Activated T-helper 9 cell treated with anti-CD3 and anti-CD28 coated beads, Interleukin-2, amount 50 U/mL, for 16 hours (primary cell): ENCODE measurements around the gene NFATC1.
"Not testable (repeated sequence)": the region's sequence is repeated elsewhere in the genome, so short reads cannot be mapped to it uniquely, and the experiment has no call there.

Source experiments
- DNase-seq: peaks from one replicate; pipeline ENCODE4 v3.0.0-alpha.2; 2020; ENCODE audit warnings: low read depth

NFATC1 gene

DNA sequence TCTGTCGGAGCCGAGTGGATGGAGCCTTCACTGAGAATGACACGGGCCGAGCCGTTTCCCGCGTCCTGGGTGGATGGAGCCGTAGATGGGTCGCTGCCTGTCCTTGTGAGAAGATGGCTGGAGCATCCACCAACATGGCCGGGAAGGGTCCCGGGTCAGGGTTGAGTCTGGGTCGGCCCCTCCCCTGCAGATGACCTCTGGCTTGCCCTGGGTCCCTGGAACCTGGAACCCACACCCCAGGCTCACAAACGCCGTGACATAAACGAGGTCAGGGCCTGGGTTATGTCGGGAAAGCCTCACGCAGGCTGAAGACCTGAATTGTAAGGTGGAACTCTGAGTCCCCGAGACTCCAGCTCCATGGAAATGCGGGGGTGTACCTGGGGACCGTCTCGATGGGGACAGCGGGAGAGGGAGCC, 94.9 kb downstream of the NFATC1 start:
- no peak for DNase-seq

DNA sequence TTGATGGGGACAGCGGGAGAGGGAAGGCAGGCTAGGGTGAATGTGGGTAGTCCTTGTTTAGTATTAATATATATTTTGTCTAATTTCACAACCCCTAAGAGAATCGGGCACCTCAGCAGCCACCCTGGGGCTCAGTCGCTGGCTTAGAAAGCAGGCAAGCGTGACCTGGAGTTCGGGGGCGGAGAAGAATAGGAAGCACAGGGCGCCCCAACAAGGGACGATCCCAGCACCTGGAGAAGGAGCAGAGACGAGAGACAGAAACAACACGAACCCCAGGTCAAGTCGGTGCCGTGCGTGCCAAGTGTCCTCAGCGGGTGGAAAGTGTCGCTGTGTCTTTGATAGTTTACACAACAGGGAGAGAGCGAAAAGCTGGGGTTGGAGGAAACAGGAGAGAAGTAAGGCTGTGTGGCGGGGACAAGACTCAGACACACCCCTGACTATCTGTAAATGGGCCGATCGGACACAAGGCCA, 95.4 kb downstream of the NFATC1 start:
- DNase-seq: no peak

- no peak for DNase-seq
These were observed 97.6 kb downstream of the NFATC1 start for GRCh38 chr18:79493211-79493800.

DNA sequence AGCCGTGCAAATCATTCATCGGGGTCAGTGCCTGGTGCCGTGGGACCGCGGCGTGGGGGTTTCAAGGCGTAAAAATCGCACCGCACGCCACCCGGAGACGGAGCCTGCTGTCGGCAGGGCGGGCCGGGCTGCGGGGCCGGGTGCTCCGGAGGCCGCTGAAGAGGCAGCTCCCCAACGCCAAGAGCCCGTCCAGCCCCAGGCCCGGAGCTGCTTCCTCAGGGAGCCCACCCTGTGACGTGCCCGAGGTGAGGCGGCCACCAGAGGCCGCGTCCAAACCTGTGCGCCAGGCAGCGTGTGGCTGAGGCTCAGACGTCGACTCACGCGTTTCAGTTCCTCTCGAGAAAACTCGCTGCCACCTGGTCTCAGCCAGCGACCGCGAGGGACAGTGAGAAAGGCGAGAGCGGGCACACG, 98.1 kb downstream of the NFATC1 start:
- no peak for DNase-seq

DNA sequence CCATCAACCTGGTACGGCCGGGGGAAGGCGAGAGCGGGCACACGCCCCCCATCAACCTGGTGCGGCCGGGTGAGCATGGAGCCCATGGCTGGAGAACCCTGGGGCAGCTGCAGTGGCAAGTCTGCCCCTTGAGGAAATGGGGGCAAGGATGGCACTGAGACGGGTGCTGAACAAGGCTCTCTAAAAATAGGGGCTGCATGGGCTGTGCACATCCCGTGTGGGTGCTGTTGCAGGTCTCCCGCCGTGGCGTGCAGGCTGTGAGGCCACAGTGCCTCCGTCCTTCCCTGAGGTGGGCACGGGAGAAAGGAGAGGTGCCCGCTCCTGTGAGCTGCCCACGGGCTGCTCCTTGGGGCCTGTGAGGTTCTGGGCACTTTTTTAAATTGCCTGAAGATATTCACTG, 99.2 kb downstream of the NFATC1 start:
- no peak for DNase-seq

- no peak for DNase-seq
These were observed 99.9 kb downstream of the NFATC1 start for GRCh38 chr18:79495591-79496071.

GRCh38 chr18:79496237-79496977, 100.7 kb downstream of the NFATC1 start:
- DNase-seq: no peak

- no peak for DNase-seq
These were observed 101.4 kb downstream of the NFATC1 start for GRCh38 chr18:79496978-79497637.

- no peak for DNase-seq
These were observed 101.9 kb downstream of the NFATC1 start for GRCh38 chr18:79497638-79498081.

DNA sequence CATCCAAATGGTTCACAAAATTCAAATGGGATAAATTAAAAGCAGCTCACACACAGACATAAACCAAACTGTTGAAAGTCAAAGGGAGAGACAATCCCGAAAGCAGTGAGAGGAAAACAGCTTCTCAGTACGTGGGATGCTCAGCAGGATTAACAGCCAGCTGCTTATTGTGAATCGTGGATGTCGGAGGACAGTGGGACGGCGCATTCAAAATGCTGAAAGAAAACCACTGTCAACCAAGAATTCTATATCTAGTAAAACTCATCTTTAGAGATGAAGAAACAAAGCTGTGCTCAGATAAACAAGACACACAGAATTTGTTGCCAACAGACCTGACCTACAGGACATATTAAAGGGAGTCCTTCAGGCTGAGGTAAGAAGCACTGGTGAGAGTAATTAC, 102.9 kb downstream of the NFATC1 start:
- DNase-seq: no peak

DNA sequence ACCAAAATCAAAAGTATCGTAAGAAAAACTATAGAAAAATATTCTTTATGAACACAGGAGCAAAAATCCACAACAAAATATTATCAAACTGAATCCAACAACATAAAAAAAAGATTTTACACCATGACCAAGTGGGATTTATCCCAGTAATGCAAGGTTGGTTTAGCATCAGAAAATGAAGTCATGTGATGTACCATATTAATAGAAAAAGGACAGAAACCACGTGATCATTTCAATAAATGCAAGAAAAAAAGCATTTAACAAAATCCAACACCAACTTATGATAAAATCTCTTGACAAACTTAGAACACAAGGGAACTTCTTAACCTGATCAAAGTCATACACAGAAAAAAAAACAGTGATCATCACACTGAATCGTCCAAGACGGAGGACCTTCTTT, 105.3 kb downstream of the NFATC1 start:
- no peak for DNase-seq

- DNase-seq: no peak
These were observed 107.1 kb downstream of the NFATC1 start for GRCh38 chr18:79502782-79503181.

- DNase-seq: no peak
These were observed 107.7 kb downstream of the NFATC1 start for GRCh38 chr18:79503406-79503805.

DNA sequence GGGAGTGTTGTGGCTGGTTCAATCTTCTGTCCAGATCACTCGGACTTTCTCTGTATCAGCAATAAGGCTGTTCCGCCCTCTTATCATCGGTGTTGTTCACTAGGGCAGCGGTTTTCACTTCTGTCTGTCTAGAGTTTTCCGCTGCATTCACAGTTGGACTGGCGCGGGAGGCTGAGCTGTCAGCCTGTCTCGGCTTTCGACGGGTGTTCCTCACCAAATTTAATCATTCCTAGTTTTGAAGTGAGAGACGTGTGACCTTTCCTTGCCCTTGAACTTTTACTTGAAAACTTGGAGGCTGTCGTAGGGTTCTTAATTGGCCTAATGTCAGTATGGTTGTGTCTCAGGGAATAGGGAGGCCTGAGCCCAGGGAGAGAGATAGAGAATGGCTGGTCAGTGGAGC, 108.3 kb downstream of the NFATC1 start:
- DNase-seq: no peak

DNA sequence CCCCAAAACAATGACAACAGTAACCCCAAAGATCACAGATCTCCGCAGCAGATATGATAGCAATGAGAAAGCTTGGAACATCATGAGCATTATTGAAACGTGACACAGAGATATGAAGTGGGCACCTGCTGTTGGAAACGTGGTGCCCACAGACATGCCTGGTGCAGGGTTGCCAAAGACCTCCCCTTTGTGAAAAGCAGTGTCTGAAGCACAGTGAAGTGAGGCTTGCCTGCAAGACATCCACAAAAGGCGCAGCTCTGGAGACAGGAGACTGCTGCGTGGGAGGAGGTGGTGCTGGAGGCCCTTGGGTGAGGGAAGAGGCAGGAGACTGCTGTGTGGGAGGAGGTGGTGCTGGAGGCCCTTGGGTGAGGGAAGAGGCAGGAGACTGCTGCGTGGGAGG, 108.8 kb downstream of the NFATC1 start:
- DNase-seq: not testable (repeated sequence)

DNA sequence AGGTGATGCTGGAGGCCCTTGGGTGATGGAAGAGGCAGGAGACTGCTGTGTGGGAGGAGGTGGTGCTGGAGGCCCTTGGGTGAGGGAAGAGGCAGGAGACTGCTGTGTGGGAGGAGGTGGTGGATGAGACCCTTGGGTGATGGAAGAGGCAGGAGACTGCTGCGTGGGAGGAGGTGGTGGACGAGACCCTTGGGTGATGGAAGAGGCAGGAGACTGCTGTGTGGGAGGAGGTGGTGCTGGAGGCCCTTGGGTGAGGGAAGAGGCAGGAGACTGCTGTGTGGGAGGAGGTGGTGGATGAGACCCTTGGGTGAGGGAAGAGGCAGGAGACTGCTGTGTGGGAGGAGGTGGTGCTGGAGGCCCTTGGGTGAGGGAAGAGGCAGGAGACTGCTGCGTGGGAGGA, 109.7 kb downstream of the NFATC1 start:
- DNase-seq: not testable (repeated sequence)

DNA sequence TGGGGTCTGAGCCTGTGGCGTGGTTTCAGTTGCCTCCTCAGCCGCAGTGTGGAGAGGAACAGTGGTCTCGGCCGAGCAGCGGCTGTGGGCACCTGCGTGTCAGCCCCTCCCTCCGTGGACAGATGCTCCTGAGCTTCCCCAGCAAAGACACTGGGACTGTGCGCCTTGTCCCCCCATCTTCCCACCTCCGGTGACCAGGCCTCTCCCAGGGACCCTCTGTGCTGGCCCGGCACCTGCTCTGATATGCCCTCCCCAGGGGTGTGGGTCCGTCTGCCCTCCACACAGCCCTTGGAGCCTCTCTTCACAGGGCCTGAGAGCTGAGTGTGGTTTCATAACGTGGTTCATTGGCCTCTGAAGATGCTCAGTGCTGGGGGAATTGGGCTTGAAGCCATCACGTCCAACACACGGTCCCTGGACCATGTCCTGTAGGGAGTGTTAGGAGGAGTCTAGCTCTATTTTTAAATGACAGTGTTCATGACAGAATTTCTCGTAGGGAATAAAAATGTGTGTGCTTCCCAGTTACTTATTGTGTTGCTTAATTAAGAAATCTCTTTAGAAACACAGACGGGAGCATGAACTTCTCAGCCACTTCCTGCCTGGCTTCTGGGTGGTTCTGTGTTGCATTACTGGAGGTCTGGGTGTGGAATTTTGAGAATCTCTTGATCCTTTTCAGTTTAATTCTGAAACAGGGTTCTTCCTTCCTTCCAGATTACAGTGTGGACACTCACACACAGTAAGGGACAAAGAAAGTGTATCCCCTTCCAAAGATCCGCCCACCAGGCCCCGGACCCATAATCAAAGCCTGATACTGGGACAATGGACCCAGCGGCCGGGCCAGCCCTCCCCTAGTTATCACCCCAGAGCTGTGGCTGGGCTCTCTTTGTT, 110.7 kb downstream of the NFATC1 start:
- DNase-seq: no peak

DNA sequence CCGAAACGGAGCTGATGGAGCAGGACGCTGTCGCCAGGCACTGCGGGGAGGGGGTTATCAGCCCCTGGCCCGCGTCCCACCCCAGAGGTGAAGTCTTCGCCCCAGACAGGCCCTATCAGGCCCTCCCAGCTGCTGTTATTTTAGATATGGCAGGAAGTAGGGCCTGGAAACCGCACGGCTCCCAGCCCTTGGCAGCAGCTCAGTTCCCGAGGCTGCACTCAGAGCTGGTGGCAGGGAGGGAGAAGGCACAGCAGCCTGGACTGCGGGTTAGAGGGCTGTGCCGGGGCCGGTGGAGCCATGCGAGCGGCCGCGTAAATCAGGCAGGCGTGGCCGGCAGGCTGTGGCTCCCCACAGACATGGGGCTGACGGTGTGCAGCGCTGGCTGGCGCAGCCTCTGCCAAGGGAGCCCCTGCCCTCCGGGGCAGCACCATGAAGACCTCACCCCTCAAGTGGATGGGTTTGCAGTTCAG, 111.4 kb downstream of the NFATC1 start:
- DNase-seq: no peak

GRCh38 chr18:79507546-79508480, 112.1 kb downstream of the NFATC1 start:
- no peak for DNase-seq
